ENCODE measurements around the gene MDFI.

GRCh38 chr6:41699063-41699462 is 60.8 kb downstream of the MDFI start:
- TF ChIP-seq CTCF (IDR thresholded peaks at IDR 0.05) (no peak), POLR2A (IDR thresholded peaks at IDR 0.05) (no peak)

Data from uterus (tissue), 2 donors.